ENCODE results near the gene NHSL1.

The NHSL1 gene

DNA sequence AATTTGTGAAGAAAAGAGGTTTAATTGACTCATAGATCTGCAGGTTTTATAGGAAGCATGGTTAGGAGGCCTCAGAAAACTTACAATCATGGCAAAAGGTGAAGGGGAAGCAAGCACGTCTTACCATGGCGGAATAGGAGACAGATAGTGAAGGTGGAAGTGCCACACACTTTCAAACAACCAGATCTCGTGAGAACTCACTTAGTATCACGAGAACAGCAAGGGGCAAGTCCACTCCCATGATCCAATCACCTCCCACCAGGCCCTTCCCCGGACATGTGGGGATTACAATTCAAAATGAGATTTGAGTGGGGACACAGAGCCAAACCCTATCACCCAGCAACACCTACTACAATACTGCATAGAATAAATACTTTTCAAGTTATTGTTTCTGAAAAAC is 102.6 kb downstream of the NHSL1 start:
- no peak for DNase-seq

DNA sequence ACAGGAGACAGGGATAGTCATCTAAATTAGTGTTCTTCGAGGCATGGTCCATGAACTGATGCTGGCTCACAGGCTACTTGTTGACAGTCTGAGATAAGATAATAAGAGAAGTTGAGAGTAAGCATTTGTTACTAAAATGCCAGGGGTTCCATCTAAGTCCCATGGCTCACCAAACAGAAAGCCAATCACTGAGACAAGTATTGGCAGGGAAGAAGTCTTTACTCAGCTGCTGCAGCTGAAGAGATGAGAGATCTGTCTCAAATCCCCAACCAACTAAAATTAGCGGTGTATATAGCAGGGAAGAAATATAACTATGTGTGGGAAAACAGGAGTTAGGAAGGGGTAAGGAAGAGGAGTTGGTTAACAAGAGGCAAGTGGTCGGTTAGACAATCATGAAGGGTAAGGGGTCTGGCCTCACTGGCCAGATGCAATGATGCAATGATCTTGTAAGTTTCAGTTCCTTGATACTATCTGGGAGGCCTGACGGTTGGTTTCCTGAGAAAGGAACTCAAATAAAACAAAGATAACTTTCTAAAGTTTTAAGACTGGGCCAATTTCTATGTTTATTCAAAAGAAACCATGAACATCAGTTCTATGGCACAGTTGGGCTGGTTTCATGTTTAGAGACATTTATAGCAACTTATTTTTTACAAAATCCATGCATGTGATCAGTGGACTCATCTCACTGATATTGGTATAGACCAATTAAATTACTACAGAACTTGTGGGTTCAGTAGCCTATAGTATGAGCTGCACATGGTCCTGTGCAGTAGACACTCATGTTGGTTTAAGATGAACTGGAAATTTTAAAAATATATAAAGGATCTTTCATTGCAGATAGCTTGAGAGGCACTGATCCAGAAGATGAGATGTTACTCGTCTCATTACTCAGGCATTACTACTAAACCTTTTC is 105.2 kb downstream of the NHSL1 start:
- no peak for DNase-seq

DNA sequence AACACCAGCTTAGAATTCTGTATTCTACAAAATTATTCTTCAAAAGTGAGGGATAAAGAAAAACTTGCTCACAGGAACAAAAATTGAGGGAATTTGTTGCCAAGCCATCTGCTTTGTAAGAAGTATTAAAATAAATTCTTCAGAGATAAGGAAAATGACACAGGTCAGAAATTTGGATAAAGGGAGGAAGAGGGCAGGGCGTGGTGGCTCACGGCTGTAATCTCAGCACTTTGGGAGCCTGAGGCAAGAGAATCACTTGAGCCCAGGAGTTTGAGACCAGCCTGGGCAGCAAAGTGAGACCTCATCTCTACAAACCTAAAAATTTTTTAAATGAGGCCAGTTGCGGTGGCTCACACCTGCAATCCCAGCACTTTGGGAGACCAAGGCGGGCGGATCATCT is 109.7 kb downstream of the NHSL1 start:
- no peak for DNase-seq

DNA sequence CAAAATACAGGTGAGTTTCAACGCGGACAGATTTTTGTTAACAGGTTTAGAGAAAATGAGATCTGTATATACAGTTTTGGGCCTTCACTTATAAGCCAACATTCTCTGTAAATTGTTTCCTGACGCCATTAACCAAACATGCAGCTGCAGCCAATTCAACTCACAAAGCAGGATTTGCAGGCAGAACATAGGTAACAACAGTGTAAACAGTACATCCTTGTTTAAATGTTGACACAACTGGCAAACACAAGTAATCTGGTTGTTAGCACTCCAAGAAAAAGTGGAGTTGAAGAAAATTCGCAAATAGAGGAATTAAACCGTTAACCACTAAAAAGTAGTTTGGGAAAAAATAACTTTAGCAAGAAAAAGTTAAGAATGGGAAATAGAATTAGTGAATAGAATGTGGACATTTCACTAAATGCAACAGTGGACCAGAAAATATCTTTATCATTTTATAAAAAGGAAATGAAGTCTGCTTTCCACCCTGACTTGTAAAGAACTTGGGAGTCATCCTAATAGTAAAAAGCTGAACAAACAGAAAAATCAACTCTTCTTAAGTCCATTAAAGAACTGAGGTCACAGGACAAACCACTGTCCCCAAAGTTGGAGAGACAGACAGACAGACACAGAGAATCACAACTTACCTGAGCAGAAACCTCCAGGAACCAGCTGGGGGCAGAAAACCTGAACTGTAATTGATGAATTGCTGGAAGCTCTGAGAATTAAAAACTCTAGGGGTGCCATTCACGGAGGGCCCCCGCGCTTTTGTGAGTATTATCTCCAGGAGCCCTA is 111.5 kb downstream of the NHSL1 start:
- DNase-seq = no peak

DNA sequence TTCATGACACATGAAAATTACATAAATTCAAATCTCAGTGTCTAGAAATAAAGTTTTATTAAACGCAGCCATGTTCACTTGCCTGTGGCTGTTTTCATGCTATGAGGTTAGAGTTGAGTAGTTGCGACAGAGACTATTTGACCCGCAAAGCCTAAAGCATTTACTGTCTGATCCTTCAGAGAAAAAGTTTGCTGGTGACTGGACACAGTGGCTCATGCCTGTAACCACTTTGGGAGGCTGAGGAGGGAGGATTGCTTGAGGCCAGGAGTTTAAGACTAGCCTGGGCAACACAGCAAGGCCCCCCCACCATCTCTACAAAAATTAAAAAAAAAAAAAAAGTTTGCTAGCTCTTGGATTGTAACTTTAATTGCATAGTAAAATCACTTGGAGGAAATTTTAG is 112.4 kb downstream of the NHSL1 start:
- DNase-seq = no peak

DNA sequence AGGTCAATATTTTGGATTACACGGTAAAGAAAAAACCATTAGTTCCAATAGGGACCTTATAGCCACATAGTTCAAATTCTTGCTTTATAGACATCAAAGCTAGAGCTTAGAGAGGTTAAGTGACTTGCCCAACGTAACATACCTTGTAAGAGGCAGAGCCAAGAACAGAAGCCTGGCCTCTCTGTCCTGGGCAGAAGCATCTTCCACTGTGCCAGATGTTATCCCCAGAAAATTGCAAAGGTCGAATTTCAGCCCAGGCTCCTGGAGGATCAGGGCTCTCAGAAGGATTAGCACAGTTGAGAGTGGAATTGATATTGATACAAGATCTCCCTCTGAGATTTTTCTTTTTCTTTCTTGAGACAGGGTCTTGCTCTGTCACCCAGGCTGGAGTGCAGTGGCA is 115.5 kb downstream of the NHSL1 start:
- no peak for DNase-seq

DNA sequence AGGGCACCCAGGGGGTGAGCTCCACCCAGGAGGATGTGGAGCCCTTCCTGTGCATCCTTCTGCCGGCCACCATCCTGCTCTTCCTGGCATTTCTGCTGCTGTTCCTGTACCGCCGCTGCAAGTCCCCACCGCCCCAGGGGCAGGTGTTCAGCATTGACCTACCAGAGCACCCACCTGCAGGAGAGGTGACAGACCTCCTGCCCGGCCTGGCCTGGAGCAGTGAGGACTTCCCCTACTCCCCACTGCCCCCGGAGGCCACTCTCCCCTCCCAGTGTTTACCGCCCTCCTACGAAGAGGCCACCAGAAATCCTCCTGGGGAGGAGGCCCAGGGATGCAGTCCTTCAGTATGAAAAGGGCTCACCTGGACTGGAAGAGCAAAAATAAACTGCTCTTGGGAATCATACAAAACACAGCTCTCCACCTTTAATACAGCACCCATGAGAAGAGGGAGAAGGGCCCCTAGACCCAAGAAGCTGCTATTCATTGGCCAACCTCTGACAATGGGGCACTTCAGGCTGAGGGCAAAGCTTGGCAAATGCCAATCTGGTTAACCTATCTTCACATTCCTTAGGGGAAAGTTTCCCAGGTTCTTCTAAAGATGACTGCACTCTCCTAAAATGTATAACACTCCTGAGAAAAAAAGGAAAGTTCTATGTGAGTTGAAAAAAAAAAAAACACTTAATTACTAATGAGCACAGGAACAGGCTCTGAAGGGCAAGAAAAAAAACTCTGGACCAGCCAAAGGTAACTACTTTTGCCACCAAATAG is 116.6 kb downstream of the NHSL1 start:
- no peak for DNase-seq

DNA sequence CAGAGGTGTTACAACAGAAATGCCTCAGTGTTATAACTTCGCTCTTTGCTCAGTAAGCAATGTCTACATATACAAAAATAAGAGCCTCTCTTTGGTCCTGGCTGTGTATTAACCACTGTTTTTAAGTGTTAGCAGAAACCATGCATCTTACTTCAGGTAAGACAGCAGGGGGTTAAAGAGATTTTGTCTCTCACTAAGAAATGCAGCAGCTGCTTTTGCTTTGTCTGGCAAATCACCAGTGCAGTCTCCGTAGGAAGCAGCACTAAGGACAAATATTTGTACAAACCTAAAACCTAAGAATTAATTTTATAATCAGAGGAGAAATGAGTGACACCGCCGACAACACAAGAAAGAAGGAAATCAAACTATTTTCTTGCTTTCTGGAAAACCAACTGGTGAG is 120.8 kb downstream of the NHSL1 start:
- no peak for DNase-seq

DNA sequence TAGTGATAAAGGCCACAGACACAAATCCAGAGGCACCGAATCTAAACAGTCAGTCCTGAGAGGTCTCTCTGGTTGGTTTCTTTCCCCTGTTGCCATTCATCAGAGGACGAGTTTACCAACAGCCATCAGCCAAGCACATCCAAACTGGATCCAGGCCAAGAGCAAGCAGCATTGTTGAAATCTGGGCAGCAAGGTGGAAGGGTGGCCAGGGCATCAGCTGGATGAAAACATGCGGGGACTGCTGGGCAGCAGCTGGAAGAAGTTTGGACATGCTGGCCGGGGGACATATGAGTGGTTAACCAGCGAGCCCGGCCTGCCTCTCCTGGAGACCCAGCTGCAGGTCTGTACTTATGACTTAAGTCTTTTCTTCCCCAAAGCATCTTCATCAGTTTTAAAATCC is 121.5 kb downstream of the NHSL1 start, which contains the start of gene SMIM28:
SMIM28 (plus strand) TSS at position 62 of the 400 bp plus-strand sequence; CDS start at position 230, 168 bp downstream.
- DNase-seq = no peak

DNA sequence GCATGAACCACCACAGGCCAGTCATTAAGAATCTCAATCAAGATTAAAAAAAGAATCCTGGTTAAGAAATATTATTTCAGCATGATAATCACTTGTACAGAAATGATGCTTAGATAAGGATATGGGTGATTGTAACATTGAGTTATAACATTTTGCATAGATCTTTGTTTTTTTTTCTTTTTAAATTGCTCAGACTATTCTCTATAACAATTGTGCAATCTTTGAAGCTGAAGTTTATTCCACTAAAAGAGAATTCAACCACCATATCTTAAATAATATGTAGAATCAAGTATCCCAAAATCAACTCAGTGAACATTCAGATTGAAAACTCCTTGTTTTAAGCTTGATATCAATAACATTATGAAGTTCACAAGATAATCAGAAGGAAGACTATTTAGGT is 122.3 kb downstream of the NHSL1 start:
- DNase-seq = no peak

DNA sequence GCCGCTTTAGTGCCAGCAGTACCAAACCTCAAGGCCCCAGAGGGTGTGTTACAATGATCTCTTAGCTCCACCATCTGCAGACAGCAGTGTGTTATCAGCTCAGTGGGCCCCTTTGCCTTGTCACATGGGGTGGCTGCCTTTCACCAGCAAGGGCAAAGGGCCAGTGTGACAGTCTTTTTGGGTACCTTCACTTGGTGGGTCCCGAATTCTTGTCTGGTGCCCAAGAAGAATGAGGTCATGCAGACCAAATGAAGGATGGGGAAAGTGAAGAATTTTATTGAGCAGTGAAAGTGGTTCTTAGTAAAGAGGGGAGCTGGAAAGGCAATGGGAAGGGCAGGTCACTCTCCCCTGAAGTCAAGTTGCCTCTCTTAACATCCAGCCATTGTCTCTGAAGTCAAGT is 124.5 kb downstream of the NHSL1 start:
- no peak for DNase-seq

DNA sequence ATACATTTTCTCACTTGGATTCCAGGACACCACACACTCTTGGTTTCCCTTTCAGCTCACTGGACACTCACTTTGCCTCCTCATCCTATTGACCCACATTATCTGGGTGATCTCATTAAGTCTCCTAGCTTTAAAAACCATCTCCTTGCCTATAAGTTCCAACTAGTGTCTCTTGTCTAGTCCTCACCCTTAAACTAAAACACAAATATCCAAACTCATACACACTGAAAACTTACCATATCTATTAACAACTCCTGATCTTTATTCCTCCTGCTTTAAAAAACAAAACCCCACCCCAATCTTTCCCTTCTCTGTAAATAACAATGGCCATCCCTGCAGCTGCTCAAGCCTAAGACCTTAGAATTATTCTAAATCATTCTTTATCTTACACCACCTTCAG is 125.1 kb downstream of the NHSL1 start:
- DNase-seq = no peak

DNA sequence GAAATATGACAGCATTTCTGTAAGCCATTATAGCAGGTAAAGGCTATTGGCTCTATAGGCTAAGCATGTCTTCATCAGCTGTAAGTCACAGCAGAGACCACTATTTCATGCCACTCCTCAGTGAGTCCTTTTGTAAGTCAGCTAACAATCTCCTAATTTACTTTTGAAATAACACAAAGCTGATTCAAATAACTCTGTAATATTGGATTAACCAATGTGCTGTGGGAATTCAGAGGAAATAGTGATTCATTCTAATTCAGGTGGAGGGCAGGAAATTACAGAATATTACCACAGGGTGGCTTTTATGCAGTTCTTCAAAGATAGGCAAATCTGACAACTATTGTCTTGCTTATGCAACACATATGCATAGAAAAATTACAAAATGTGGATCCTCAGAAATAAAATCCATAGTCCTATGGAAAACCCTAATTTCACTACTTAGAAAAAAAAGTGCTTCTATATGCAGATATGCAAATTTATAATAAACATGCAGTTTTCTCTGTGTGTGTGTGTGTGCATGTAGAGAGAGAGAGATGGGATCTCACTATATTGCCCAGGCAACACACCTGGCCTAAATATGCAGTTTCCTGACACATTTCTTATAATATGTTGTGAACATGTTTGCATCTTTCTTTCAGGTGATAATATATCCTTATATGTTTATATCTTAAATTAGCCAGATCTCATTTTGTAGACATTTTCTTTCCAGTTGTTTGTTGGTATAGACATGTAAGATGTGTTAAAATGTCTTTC is 126.4 kb downstream of the NHSL1 start:
- no peak for DNase-seq
